Activated CD4-positive, CD25-positive, alpha-beta regulatory T cell treated with anti-CD3 and anti-CD28 coated beads, Interleukin-2, amount 50 U/mL, for 24 hours (primary cell): ENCODE data around the gene DOCK1.

Experiments used
- ATAC-seq, 2 donors: fragments of 150-1000 bp; cut with Tn5 transposase; one replicate each; pipeline ENCODE4 v1.10.0; 2021; ENCODE audit warnings: mild to moderate bottlenecking in 1 of 2, moderate library complexity in 1 of 2

Gene DOCK1

DNA sequence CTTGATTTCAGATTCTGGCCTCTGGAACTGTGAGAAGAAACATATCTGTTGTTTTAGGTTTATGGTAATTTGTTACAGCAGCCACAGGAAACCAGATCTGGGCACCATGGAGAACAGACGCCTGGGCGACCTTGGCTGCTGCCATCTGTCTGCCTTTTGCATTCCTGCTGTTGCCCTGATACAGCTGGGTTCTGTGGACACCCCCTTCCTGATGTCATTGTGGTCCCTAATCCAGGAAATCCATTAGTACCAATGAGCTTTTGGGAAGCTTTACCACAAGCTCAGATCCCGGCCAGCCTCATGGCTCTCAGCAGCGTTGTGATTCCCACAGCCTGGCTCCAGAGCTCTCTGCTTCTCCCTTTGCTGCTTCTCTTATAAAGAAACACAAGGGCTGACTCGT is 469.7 kb downstream of the DOCK1 start:
- no peak for ATAC-seq

GRCh38 chr10:127375461-127375860 is 470.2 kb downstream of the DOCK1 start:
- no peak for ATAC-seq

DNA sequence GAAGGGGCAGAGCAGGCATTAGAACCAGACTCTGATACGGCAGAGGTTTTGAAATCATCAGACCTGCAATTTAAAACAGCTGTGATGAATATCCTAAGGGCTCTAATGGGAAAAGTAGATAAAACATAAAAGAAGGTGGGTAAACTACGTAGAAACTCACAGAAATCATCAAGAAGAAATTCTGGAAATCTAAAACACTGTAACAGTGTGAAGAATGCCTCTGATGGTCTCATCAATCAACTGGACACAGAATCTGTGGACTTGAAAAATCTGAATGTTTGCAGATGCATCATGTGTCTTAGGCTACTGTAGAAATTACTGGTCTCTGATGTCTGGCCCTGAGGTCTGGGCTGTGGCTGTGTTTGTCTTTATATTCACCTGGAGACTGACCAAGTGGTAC is 470.8 kb downstream of the DOCK1 start:
- ATAC-seq, result no peak

GRCh38 chr10:127378628-127379027 is 473.4 kb downstream of the DOCK1 start:
- no peak for ATAC-seq

DNA sequence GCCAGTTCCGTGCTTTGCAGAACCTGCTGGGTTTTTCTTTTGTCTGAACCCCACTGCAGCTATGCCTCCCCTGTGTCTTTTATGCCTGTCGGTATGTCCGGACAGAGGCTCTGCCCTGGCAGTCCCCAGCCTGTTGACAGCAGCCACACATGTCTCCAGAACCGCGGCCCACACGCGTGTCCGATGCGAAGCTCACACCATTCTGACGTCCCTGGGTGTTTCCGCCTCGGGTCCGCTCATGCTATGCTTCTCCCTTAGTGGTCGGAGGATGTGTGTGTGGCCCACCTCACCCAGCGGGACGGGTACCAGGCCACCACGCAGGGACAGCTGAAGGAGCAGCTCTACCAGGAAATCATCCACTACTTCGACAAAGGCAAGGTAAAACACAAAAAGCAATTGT is 479.3 kb downstream of the DOCK1 start:
- no peak for ATAC-seq

- no peak for ATAC-seq
These were observed 479.8 kb downstream of the DOCK1 start for GRCh38 chr10:127385066-127385465.

- ATAC-seq, result no peak
These were observed 481.5 kb downstream of the DOCK1 start for GRCh38 chr10:127386606-127387327.

GRCh38 chr10:127391875-127392274 is 486.6 kb downstream of the DOCK1 start:
- ATAC-seq, result no peak

DNA sequence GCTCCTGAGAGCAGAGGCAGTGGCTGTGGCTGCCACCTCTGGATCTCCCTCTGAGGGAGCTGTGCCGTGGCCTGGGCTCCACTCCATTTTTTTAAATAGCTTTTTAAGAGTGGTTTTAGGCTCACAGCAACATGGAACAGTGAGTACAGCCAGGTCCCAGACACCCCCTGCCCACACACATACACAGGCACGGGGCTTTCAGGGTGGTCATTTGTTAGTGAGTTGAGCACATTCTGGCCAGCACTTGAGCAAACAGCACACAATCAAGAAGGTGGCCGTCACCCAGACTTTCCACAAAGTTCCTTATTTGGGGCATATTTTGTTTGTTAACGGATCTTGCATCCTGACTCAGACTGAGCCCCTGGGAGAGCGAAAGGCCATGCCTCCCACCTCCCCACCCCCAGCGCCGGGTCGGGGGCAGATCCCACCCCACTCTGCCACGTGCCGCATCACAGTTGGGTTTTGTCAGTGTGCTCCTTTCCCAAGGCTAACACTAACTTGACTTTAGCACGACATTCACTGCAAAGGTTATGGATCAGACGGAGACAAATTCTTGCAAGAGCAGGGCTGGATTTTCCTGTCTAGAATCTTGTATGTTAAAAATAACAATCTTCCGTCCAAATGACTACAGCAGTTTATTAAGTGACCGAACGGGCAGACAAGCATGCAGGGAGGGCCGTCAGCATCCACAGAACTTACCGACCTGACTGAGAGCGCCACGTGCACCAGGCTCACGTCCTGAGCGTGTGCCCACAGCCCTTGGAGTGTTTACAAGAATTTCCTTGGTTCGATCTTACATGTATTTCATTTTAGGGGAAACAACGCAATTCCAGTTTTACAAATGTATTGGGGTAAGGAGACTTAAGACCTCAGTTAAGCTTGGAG is 487.4 kb downstream of the DOCK1 start:
- no peak for ATAC-seq

DNA sequence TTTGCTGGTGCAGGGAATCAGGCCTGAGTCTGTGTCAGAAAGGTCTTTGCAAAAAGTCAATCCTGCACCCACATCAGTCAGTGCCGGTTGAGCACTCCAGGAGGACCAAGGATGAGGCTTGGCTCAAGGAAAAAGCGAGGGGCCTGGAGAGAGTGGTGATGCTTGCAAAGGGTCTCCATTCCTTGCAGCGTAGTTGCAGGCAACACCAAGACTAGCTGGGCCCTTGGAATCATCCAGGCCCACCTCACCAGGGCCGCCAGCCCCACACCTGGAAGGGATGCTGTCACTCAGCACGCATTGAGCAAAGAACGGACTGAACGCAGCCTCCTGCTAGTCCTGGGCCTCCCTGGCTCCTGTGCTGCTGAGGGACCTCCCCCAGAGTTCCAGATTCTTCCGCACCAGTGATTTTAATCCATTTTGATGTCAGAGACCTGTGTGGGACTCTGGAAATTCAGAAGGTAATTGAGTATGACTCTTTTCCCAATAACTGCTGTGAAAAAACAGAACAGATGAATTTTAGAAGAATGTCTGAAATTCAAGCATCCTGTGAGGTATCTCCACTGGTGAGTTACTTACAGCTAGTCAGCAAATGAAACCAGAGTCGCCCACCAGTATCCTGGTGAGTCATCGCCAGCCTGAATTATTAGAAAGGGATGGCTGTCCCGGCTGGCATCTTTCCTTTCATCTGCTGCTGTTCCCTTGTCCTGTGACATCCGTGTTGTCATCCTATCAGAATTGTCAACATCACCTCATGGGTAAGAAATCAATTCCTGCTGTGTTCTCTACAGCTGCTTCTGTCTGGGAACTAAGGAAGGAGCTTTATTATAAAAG is 493.1 kb downstream of the DOCK1 start:
- ATAC-seq, result no peak

DNA sequence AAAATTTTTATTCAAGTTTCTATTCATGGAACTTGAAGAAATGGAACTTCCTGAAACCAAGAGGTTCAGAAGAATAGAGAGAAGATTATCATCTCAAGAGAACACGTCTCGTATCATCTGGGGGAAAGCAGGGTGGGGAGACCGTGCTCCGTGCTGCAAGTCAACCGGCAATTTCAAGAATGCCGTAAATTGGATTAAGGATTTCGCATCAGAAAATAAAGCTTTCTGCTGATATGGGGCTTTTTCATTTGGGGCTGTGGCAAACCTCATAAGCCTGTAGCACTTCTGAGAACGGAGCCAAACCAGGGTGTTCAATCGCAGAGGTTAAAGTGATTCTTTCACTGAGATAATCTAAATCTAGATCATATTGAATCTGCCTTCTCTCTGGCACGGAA is 493.7 kb downstream of the DOCK1 start:
- ATAC-seq, result no peak

- ATAC-seq, result no peak
These were observed 494.4 kb downstream of the DOCK1 start for GRCh38 chr10:127399668-127400067.

- ATAC-seq, result no peak
These were observed 495.0 kb downstream of the DOCK1 start for GRCh38 chr10:127400216-127400615.

GRCh38 chr10:127402596-127403409 is 497.6 kb downstream of the DOCK1 start:
- ATAC-seq, result no peak

DNA sequence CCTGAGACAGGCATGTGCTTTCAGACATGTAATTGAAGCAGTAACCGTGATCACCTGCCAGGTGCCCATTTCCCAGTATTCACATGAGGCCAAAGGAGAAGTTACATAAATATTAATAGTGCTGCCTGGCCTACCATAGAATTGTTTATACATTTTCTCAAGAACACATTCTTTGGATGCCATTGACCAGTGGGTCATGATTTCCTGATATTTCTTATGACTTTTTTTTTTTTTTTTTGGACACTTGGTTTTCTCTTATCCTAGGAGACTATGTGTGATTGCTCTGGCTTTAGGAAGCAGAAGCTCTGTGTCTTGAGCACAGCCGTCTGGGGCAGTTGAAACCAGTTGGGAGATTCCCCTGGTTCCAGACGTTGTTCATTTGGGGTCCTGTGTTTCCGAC is 500.0 kb downstream of the DOCK1 start:
- ATAC-seq, result no peak

DNA sequence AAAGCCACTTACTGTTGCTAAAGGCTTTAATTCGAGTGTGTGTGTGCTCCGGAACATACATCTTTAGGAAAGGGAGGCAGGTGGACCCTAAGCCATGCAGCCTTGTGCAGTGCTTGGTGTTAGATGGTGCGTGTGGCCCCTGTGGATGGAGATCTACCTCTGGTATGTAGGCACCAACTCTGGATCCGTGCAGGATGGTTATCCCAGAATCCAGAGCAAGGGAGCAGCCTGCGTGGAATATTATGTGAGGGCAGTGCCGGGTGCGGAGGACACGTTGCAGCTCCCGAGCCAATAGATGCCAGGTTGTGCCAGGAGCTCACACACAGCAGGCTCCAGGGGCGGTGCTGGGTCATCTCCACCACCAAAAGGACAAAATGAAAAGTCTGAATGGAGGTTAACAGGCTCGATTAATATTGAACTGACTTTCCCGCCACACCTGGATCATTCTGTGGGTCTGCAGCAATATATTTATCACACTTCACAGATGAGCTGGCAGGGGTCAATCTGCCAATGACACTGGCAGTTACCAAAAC is 500.9 kb downstream of the DOCK1 start:
- no peak for ATAC-seq

DNA sequence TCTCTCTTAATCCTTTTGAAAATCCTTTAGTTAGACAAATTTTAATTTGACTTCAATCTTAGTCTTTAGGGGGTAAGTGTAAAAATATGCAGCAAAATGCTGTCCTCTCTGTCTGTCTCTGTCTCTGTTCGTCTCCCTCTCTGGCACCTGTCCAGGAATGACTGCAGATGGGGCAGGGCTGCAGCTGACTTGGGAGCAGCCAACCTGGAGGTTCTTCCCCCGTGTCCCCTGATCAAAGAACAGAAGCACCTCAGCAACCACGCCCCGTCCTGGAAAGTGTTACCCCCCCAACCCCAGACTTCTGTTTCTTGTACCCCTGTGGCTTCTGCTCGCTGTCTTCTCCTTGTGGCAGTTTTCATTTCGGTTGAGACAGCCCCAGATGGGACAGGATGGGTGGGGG is 502.3 kb downstream of the DOCK1 start:
- ATAC-seq, result no peak

GRCh38 chr10:127408112-127408710 is 503.0 kb downstream of the DOCK1 start:
- ATAC-seq, result no peak

DNA sequence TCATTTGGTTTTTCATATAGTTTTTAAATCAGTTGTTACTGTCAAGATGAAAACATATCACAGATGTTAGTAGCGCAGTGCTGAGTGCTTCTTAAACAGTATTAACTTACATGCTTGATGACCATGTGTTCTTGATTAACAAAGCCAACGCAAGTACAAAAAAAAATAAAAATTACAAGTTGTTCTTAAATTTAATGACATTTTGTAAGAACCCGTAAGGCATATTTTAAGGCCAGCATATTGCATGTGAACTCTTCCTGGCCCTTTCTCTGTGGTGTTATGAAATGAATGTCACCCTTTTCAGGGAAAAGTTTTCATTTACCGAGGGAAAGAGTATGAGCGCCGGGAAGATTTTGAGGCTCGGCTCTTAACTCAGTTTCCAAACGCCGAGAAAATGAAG is 503.5 kb downstream of the DOCK1 start:
- no peak for ATAC-seq

GRCh38 chr10:127410030-127410429 is 504.8 kb downstream of the DOCK1 start:
- no peak for ATAC-seq

DNA sequence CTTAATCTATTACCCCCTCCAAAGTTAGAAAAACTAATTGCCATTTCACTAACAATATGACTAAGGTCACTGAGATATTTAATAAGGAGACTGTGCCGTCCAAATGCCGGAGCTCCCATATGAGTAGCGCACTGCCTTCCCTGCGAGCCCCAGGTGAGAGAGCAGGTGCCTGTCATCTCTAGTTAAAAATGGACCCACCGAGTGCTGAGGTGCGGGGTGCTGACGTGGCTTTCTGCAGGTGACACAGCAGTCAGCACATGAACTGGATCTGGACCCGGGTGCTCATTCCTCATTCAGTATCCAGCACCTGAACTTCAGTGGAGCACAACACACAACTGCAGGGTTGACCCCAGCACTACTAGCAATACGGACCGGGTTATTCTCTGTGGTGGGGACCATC is 505.8 kb downstream of the DOCK1 start:
- ATAC-seq, result no peak

GRCh38 chr10:127413326-127413725 is 508.1 kb downstream of the DOCK1 start:
- ATAC-seq, result no peak
